Keratinocyte (primary cell): ENCODE data around the gene ST6GALNAC6. TPM values are rescaled to one million over a fixed set of nuclear protein-coding genes. Genes with fewer than 3 reads are reported as not detected.

ENCODE experiments used
- DNase-seq: peaks from one replicate; pipeline ENCODE4 v3.0.0-alpha.2; 2011; ENCODE audit warnings: low read depth, missing footprints, low spot score
- FAIRE-seq: peaks from 2 replicates; lab custom pipeline; 2011; peaks lifted over from hg19 to GRCh38; lab: Jason Lieb, UNC
- H2AFZ ChIP-seq: 2 replicates; pipeline ENCODE4 v1.6.0; 2012; ENCODE audit warnings: low read length, control low read depth, inconsistent platforms; ENCODE audit not compliant: control insufficient read depth
- H3K27ac ChIP-seq: 2 replicates; pipeline ENCODE4 v1.5.1; 2011; ENCODE audit warnings: low read length; ENCODE audit not compliant: control insufficient read depth, insufficient read depth
- H3K27me3 ChIP-seq: 3 replicates; pipeline ENCODE4 v1.6.0; 2011; ENCODE audit warnings: low read length; ENCODE audit not compliant: control insufficient read depth, insufficient read depth; ENCODE audit errors: extremely low read depth
- H3K36me3 ChIP-seq, 2 experiments: 2 replicates in 1 of 2; 3 replicates in 1 of 2; pipeline ENCODE4 v1.5.1; 2011; ENCODE audit warnings: low read length in 2 of 2, mild to moderate bottlenecking in 1 of 2; ENCODE audit not compliant: control insufficient read depth in 2 of 2, insufficient read depth in 2 of 2; ENCODE audit errors: extremely low read depth in 1 of 2
- H3K4me1 ChIP-seq: 3 replicates; pipeline ENCODE4 v1.5.1; 2011; ENCODE audit warnings: low read length; ENCODE audit not compliant: control insufficient read depth, insufficient read depth; ENCODE audit errors: extremely low read depth
- H3K4me2 ChIP-seq: 3 replicates; pipeline ENCODE4 v1.6.0; 2011; ENCODE audit warnings: low read depth, low read length; ENCODE audit not compliant: control insufficient read depth, insufficient read depth; ENCODE audit errors: extremely low read depth
- H3K4me3 ChIP-seq, 3 experiments: fragments of 200-600 bp in 1 of 3; sonication (generic) in 1 of 3; 2 replicates in 2 of 3; 3 replicates in 1 of 3; pipeline ENCODE4 v1.5.1; 2011 to 2016; ENCODE audit warnings: low read length in 3 of 3, mild to moderate bottlenecking in 3 of 3, control low read depth in 2 of 3, inconsistent platforms in 1 of 3, low read depth in 1 of 3, mixed read lengths in 1 of 3, mixed run types in 1 of 3, moderate library complexity in 1 of 3; ENCODE audit not compliant: control insufficient read depth in 2 of 3, insufficient read depth in 2 of 3; ENCODE audit errors: extremely low read depth in 1 of 3
- H3K79me2 ChIP-seq: 2 replicates; pipeline ENCODE4 v1.6.0; 2012; ENCODE audit warnings: low read length; ENCODE audit not compliant: control insufficient read depth, insufficient read depth
- H3K9ac ChIP-seq: 3 replicates; pipeline ENCODE4 v1.6.0; 2011; ENCODE audit warnings: low read length; ENCODE audit not compliant: control insufficient read depth, insufficient read depth; ENCODE audit errors: extremely low read depth
- H3K9me1 ChIP-seq: 3 replicates; pipeline ENCODE4 v1.6.0; 2011; ENCODE audit warnings: low read length; ENCODE audit not compliant: control insufficient read depth, insufficient read depth; ENCODE audit errors: extremely low read depth
- H3K9me3 ChIP-seq: 2 replicates; pipeline ENCODE4 v1.5.1; 2012; ENCODE audit warnings: low read depth, low read length; ENCODE audit not compliant: control insufficient read depth
- H4K20me1 ChIP-seq: 3 replicates; pipeline ENCODE4 v1.6.0; 2011; ENCODE audit warnings: low read length; ENCODE audit not compliant: control insufficient read depth, insufficient read depth; ENCODE audit errors: extremely low read depth
- EZH2 ChIP-seq: IDR thresholded peaks from one replicate; pipeline ENCODE4 v1.6.1; 2012; ENCODE audit warnings: inconsistent platforms, mild to moderate bottlenecking, low read length, moderate library complexity
- dilution Hi-C: fragments of 300-500 bp; cut with MboI; formaldehyde crosslinking; loops from one replicate; pipeline ENCODE4 v1.7.0; 2020; ENCODE audit warnings: low sequenced_read_pairs; ENCODE audit not compliant: extremely low pct_ligation_motif_present
- polyA plus RNA-seq, 5 experiments: library from polyadenylated mRNA; depleted of rRNA in 3 of 5; stranded (reverse) in 3 of 5; stranded (forward) in 1 of 5; unstranded in 1 of 5; fragments of >200 nt; gene quantifications; 1 replicate in 1 of 5; 2 replicates in 3 of 5; 3 replicates in 1 of 5; pipeline versions ENCODE4 v1.2.1 to v1.2.3, GENCODE V29; 2011 to 2012; ENCODE audit warnings: missing spikeins in 2 of 5, low read depth in 1 of 5, low replicate concordance in 1 of 5
- TF ChIP-seq, protein P1 (sequence below), 3 experiments: IDR thresholded peaks in 1 of 3; conservative IDR thresholded peaks in 1 of 3; optimal IDR thresholded peaks in 1 of 3; 2 replicates in 2 of 3; 3 replicates in 1 of 3; pipeline versions ENCODE3 to v1.5.1; 2011; ENCODE audit warnings: low read length in 3 of 3, mild to moderate bottlenecking in 3 of 3, moderate library complexity in 2 of 3, control low read depth in 1 of 3, inconsistent platforms in 1 of 3; ENCODE audit not compliant: insufficient read depth in 2 of 3; ENCODE audit errors: extremely low read depth in 1 of 3

The ST6GALNAC6 gene
- polyA plus RNA-seq, 1 donor (not counting 4 experiments of a cell fraction or from before 2014, with no cell fraction given), result 21.1 TPM

DNA sequence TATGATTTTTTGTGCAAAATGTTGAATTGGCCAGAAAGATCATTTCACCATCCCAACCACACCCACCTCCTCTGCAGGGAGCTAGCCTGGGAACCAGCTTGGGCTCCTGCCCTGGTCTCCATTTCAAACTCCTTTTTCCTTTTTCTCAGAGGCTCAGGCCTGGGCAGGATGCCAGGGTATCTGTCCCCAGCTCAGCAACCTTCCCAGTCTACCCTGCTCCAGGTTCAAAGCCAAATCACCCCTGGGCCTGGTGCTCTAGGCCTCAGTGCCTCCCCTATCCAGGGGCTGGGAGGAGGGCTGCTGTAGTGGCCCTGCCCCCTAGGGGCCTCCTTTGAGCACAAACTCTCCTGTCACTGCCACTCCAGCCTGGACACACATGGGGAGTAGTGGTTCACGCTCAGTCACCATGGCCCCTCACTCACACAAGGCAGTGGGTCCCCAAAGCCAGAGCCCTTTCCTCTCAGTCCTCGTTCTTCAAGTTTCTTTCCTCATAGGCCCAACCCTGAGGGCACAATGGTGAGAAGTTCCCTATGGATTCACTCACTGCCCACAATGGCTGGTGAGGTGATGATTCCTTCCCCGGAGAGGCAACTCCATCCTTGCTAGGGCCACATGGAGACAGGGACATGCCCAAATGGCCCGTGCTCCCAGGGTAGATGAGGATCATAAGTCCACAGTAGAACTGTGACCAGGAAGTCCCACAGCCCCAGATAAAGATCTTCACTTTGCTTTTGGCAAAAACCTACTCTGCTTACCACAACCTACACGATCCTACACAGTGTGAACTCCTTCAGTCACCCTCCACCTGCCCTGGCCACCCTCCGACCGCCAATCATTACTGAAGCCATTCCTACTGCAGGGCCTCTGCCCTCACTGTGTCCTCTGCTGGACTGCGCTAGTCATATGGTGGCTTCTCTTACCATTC, 19.0 kb upstream of the ST6GALNAC6 start:
- Histone ChIP-seq H3K79me2 (no peaks in the 10 kb centered on the region), H2AFZ (no peak overlapping the region), H3K27ac (peak overlapping the region; percentile 78), H3K9ac (no peak overlapping the region), H3K4me2 (peak overlapping the region; percentile 55), H3K9me1 (no peaks in the 10 kb centered on the region), H3K27me3 (no peaks in the 10 kb centered on the region), H3K4me3 (no peak overlapping the region), H3K4me1 (peaks cover 30% of the 10 kb centered on the region), H3K36me3 (no peaks in the 10 kb centered on the region), H3K9me3 (no peaks in the 10 kb centered on the region), H4K20me1 (no peaks in the 10 kb centered on the region)
- TF ChIP-seq, protein P1, sequence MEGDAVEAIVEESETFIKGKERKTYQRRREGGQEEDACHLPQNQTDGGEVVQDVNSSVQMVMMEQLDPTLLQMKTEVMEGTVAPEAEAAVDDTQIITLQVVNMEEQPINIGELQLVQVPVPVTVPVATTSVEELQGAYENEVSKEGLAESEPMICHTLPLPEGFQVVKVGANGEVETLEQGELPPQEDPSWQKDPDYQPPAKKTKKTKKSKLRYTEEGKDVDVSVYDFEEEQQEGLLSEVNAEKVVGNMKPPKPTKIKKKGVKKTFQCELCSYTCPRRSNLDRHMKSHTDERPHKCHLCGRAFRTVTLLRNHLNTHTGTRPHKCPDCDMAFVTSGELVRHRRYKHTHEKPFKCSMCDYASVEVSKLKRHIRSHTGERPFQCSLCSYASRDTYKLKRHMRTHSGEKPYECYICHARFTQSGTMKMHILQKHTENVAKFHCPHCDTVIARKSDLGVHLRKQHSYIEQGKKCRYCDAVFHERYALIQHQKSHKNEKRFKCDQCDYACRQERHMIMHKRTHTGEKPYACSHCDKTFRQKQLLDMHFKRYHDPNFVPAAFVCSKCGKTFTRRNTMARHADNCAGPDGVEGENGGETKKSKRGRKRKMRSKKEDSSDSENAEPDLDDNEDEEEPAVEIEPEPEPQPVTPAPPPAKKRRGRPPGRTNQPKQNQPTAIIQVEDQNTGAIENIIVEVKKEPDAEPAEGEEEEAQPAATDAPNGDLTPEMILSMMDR (optimal IDR thresholded peaks at IDR 0.05 in 1 of 3, IDR thresholded peaks at IDR 0.05 in 1 of 3, conservative IDR thresholded peaks at IDR 0.05 in 1 of 3; ENCODE audit: extremely low read depth in 1 of 3, insufficient read depth in 2 of 3, low read length in 3 of 3), result no peak
- no peak for TF ChIP-seq EZH2
- DNase-seq (no peak), FAIRE-seq (no peak)
- dilution Hi-C loops, result no loop called here

DNA sequence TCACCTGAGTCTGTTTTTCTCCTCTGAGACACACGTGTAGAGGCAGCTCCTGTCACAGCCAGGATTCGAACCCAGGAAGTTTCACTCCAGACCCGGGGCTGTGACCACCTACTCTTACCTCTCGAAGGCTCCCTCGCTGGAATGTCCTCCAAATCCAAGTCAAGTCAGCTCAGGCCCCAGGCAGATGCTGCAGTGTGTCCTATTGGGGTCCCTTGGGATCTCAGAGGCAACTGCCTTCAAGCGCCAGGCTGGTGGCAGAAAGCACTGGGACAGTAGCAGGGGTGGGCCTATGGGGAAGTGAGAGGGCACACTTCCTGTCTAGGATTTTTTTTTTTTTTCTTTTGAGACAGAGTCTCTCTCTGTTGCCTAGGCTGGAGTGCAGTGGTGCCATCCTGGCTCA, 18.2 kb upstream of the ST6GALNAC6 start:
- FAIRE-seq, result no peak
- no peak for DNase-seq
- Histone ChIP-seq H3K36me3 (no peaks in the 10 kb centered on the region), H3K4me3 (peak overlapping the region in 1 of 3 experiments; percentile 62), H4K20me1 (no peaks in the 10 kb centered on the region), H3K9me1 (no peaks in the 10 kb centered on the region), H3K4me2 (peak overlapping the region; percentile 82), H3K27ac (no peak overlapping the region), H3K4me1 (peaks cover 27% of the 10 kb centered on the region), H3K9ac (peak overlapping the region; percentile 50), H3K27me3 (no peaks in the 10 kb centered on the region), H2AFZ (no peak overlapping the region), H3K9me3 (no peaks in the 10 kb centered on the region), H3K79me2 (no peaks in the 10 kb centered on the region)
- dilution Hi-C loops, result no loop called here
- TF ChIP-seq EZH2, result no peak
- TF ChIP-seq, protein P1 (optimal IDR thresholded peaks at IDR 0.05 in 1 of 3, IDR thresholded peaks at IDR 0.05 in 1 of 3, conservative IDR thresholded peaks at IDR 0.05 in 1 of 3; ENCODE audit: extremely low read depth in 1 of 3, insufficient read depth in 2 of 3, low read length in 3 of 3), result no peak
